Activated naive CD4-positive, alpha-beta T cell treated with anti-CD3 and anti-CD28 coated beads, Interleukin-2, amount 50 U/mL, for 16 hours (primary cell): ENCODE measurements around the gene BAX.
A peak's percentile ranks its signal among the peaks of the same experiment; 100 is the strongest.

ENCODE experiments used
- DNase-seq: peaks from one replicate; pipeline ENCODE4 v3.0.0-alpha.2; 2020

Gene BAX

GRCh38 chr19:48933382-48933932 is 21.2 kb upstream of the BAX start, which contains the start of gene DHDH:
Gene DHDH, plus strand, starts transcription at chr19:48933699. Its CDS starts 23 bp downstream, at chr19:48933722.
- DNase-seq: peak; percentile 77

- no peak for DNase-seq
These were observed 19.8 kb upstream of the BAX start for GRCh38 chr19:48934837-48935236.

- no peak for DNase-seq
These were observed 18.8 kb upstream of the BAX start for GRCh38 chr19:48935864-48936263.

GRCh38 chr19:48938256-48938655 is 16.4 kb upstream of the BAX start:
- no peak for DNase-seq

- no peak for DNase-seq
These were observed 13.8 kb upstream of the BAX start for GRCh38 chr19:48940902-48941301.

- DNase-seq: no peak
These were observed 11.6 kb upstream of the BAX start for GRCh38 chr19:48943081-48943480.

GRCh38 chr19:48945415-48945814 is 9.3 kb upstream of the BAX start:
- DNase-seq: no peak

- DNase-seq: no peak
These were observed 8.9 kb upstream of the BAX start for GRCh38 chr19:48945817-48946216.

GRCh38 chr19:48946463-48947257 is 8.0 kb upstream of the BAX start:
- DNase-seq: no peak

- DNase-seq: no peak
These were observed 7.5 kb upstream of the BAX start for GRCh38 chr19:48947258-48947542.

GRCh38 chr19:48950159-48950558 is 4.5 kb upstream of the BAX start:
- no peak for DNase-seq

GRCh38 chr19:48950830-48951519 is 3.7 kb upstream of the BAX start:
- no peak for DNase-seq

GRCh38 chr19:48953141-48953540 is 1.5 kb upstream of the BAX start:
- no peak for DNase-seq

- DNase-seq: no peak
These were observed 583 bp upstream of the BAX start for GRCh38 chr19:48953990-48954594.

- DNase-seq: no peak
These were observed 758 bp downstream of the BAX start for GRCh38 chr19:48955308-48955958.

- DNase-seq: no peak
These were observed 3.3 kb downstream of the BAX start for GRCh38 chr19:48958006-48958405.

- DNase-seq: no peak
These were observed 4.9 kb downstream of the BAX start for GRCh38 chr19:48959341-48960239.

- DNase-seq: no peak
These were observed 6.5 kb downstream of the BAX start for GRCh38 chr19:48961051-48961649.

- no peak for DNase-seq
These were observed 7.0 kb downstream of the BAX start for GRCh38 chr19:48961673-48962028.

GRCh38 chr19:48962029-48962848 is 7.6 kb downstream of the BAX start:
- peak; percentile 29 for DNase-seq

- no peak for DNase-seq
These were observed 8.1 kb downstream of the BAX start for GRCh38 chr19:48962849-48963165.
